A549 (cell line): ENCODE measurements around the gene PAFAH2.

Source experiments
- BHLHE40 ChIP-seq: IDR thresholded peaks from 2 replicates; pipeline ENCODE4 v1.6.1; 2012; ENCODE audit warnings: low read depth, low read length, inconsistent platforms
- CBX8 ChIP-seq: fragments of 200-600 bp; sonication (generic); IDR thresholded peaks from 2 replicates; pipeline ENCODE4 v1.6.1; 2016
- CHD2 ChIP-seq: fragments of 150-350 bp; IDR thresholded peaks from 2 replicates; pipeline ENCODE4 v1.6.1; 2014; ENCODE audit warnings: low read length; ENCODE audit not compliant: partially characterized antibody
- CHD4 ChIP-seq: fragments of 200-600 bp; sonication (generic); IDR thresholded peaks from 2 replicates; pipeline ENCODE4 v1.6.1; 2016; ENCODE audit warnings: antibody characterized with exemption, mild to moderate bottlenecking, borderline replicate concordance
- CTCF ChIP-seq: fragments of >200 bp; sonication (Bioruptor Twin); formaldehyde crosslinking; IDR thresholded peaks from 3 replicates; pipeline ENCODE4 v1.5.1; 2016
- E2F6 ChIP-seq: IDR thresholded peaks from 2 replicates; pipeline ENCODE4 v1.6.1; 2012; ENCODE audit warnings: low read depth, borderline replicate concordance
- EP300 ChIP-seq, 2 experiments: fragments of >200 bp; sonication (Bioruptor Twin); formaldehyde crosslinking; IDR thresholded peaks; 2 replicates in 1 of 2; 3 replicates in 1 of 2; pipeline ENCODE4 v1.6.1; 2016 to 2017
- HMGXB4 ChIP-seq: fragments of 250-450 bp; sonication (Bioruptor Pico); IDR thresholded peaks from 2 replicates; pipeline ENCODE4 v1.5.0; 2021; ENCODE audit warnings: mild to moderate bottlenecking, moderate library complexity, borderline replicate concordance
- MAZ ChIP-seq: fragments of 150-350 bp; IDR thresholded peaks from 2 replicates; pipeline ENCODE4 v1.6.1; 2014; ENCODE audit warnings: antibody characterized with exemption, low read depth, low read length, borderline replicate concordance
- MYC ChIP-seq: IDR thresholded peaks from 2 replicates; pipeline ENCODE4 v1.6.1; 2012; ENCODE audit warnings: mild to moderate bottlenecking, inconsistent platforms, low read length, improper control_type of control experiment, borderline replicate concordance
- PBX3 ChIP-seq: IDR thresholded peaks from 2 replicates; pipeline ENCODE4 v1.6.1; 2012
- POLR2A ChIP-seq: IDR thresholded peaks from 2 replicates; pipeline ENCODE4 v1.6.1; 2012; ENCODE audit warnings: mild to moderate bottlenecking, low read length
- POLR2AphosphoS2 ChIP-seq: conservative IDR thresholded peaks from 2 replicates; pipeline ENCODE4 v1.6.1; 2012; ENCODE audit warnings: low read length, improper control_type of control experiment, inconsistent platforms
- RCOR1 ChIP-seq: fragments of 150-350 bp; IDR thresholded peaks from 2 replicates; pipeline ENCODE4 v1.6.1; 2014; ENCODE audit warnings: antibody characterized with exemption, low read length, low read depth

GRCh38 chr1:25933479-25934365 lies 64.1 kb downstream of the PAFAH2 start:
- TF ChIP-seq CTCF: no peak
- no peak for TF ChIP-seq CBX8
- TF ChIP-seq HMGXB4 (CRISPR knock-in tag): no peak
- no peak for TF ChIP-seq MAZ
- TF ChIP-seq MYC: no peak
- no peak for TF ChIP-seq BHLHE40
- TF ChIP-seq PBX3: no peak
- TF ChIP-seq EP300 (IDR thresholded peaks at IDR 0.05): no peak
- no peak for TF ChIP-seq E2F6
- TF ChIP-seq CHD4: no peak
- TF ChIP-seq POLR2A: no peak
- TF ChIP-seq POLR2AphosphoS2: no peak
- no peak for TF ChIP-seq RCOR1
- no peak for TF ChIP-seq CHD2
